NCI-H1694 treated with DMSO at 0.1 percent for 48 hours (cell line): ENCODE data around the gene NUMB.

Source experiments
- DNase-seq: peaks from one replicate; lab custom pipeline; 2025; lab: John Stamatoyannopoulos, UW

Gene NUMB

DNA sequence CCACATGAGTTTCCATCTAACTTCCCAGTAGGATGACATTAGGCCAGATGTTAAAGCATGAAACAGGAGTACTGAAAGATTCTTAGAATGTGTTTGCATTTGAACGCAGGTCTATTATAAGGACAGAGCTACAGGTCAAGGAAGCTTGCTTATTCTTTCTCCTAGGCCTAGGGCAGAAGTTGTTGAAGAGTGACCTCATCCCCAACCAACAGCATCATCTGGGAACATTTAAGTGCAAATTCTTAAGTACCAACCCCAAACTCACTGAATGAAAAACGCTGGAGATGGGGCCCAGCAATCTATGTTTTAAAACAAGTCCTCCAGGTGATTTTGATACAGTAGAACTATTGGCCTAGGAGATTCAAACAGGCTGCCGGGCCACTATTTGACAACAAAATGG lies 168.6 kb downstream of the NUMB start:
- no peak for DNase-seq

DNA sequence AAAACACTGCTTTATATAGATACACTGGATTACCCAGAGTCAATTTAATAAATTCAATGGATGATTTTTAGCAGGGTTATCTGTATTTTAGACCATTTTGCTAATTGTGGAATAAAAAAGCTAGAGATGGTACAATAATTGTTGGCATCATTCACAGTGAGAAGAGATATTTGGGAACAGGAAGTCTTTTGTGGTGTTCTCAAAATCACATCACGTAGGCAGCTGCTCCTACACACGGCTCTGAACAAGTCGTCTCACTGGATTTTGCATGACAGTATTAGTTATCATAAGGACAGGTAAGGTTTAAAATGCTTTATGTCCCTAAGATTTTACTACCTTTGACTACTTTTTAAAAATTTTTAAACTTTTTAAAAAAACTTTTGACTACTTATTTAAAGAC lies 169.0 kb downstream of the NUMB start:
- no peak for DNase-seq

DNA sequence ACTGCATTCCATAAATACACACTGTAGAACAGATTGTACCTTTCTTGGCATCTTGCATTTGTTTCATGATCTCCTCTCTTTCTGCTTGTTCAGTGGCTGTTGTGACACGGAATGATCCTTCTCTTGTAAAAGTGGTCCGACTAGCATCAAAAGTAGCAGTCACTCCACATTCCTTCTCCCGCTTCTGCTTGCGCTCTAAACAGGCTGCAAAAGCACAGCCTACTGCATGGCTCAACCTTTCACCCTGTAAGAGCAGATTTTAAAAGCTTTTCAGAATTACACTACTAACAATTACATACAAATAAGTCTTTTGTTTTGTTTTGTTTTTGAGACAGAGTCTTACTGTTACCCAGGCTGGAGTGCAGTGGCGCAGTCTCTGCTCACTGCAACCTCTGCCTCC lies 171.3 kb downstream of the NUMB start:
- DNase-seq = no peak

DNA sequence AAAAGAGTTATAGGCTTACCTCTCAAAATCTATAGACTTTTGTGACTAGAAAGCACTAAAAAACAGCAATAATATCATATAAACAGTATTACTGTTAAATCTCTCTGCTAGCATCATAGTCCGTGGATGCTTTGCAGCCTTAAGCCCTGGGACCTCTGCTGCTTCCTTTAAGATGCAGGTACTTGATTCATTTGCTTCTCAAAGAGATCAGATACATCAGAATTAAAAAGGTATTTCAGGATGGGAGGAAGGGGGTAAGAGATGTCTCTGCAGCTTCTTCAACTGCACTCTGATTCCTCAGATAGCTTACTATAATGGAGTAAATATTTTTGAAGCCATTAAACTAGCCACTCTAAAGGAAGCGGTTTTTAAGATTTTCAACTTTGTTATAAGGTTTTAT lies 171.7 kb downstream of the NUMB start:
- DNase-seq = no peak

DNA sequence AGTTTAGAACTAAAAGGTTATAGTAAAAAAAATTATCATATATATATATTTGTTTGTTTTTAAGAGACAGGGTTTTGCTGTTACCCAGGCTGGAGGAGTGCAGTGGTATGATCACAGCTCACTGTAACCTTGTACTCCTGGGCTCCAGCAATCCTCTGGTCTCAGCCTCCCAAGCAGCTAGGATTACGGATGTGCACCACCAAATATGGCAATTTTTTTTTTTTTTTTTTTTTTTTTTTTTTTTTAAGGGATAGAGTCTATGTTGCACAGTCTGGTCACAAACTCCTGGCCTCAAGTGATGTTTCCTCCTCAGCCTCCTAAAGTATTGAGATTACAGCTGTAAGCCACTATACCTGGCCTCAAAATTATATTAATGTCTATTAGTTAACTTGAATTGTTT lies 172.4 kb downstream of the NUMB start:
- no peak for DNase-seq

DNA sequence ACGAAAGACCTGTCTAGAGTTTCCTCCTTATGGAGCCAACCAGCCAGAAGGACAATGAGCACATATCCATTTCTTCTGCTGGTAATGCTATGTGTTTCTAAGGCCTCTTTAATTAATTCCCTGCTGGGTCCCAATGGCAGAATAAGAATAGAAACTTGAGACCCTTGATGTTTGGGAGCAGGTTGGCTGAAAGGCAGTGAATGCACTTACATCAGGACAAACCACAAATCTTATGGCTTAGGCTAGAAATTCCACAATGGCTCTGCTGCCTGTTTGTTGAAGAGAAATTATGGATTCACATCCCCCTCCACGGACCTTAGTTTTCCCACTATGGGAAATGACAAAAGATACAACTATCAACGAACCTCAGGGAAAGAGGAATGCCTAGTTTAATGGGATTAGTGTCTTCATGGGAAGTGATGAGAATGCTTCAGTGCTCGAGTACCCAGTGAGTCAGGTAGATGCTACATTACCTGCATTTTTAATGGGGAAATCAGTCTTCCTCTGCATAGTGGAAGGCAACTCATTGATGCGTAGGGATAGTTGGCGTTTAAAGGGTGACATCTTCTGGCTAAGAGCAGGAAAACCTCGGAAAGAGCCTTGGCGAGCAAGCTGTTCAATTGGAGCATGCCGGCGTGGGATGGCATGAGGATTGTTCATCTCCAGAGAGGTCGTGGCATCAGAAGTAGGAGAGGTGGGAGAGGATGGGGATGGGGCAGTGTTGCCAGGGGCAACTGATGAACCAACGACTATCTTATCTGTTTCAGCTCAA lies 174.6 kb downstream of the NUMB start:
- peak; percentile 91 for DNase-seq

DNA sequence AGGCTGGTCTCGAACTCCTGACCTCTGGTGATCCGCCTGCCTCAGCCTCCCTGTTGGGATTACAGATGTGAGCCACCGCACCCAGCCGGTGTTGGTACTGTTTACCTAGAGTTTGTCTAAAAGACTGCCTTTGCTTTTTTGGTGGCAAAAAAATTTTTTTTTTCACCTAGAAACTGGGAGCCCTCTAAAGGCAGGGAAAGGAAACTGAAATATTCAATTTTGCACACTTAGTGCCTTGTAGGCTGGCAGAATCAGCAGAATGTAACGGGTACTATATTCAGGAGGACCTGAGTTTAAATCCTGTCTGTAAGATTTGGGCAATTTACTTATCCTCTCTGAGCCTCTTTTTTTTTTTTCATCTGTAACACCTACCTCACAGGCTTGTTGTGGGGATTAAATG lies 177.4 kb downstream of the NUMB start:
- DNase-seq = peak; percentile 46

DNA sequence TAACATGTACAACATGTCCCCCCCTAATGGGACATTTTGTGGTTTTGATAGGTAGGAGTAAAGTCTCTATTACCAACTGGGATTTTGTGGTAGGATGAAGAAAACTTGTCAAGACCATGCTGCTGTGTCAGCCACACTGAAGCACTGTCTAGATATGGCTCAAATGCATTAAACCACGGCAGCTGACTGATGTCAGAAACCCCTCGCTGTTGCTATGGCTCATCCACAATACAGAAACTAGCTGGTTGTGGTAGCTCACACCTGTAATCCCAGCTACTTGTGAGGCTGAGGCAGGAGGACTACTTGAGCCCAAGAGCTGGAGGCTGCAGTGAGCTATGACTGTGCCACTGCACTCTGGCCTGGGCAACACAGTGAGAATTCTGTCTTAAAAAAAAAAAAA lies 181.0 kb downstream of the NUMB start:
- DNase-seq = no peak

DNA sequence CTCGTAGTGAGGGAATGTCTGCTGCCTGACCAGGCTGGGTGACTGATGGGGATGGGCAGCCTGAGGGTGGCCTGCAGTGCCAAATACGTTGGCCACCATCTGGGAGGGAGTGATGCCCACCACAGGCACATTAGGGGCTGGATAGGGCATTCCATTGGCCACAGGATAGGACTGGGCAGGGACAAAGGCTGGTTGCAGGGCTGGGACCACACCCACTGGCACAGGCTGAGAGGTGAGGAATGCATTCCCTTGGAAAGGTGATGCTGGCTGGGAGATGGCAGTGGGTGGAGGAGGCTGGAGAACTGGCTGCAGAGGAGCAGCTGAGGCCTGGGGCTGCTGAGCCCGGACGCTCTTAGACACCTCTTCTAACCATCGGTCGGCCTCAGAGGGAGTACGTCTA lies 181.5 kb downstream of the NUMB start:
- no peak for DNase-seq

DNA sequence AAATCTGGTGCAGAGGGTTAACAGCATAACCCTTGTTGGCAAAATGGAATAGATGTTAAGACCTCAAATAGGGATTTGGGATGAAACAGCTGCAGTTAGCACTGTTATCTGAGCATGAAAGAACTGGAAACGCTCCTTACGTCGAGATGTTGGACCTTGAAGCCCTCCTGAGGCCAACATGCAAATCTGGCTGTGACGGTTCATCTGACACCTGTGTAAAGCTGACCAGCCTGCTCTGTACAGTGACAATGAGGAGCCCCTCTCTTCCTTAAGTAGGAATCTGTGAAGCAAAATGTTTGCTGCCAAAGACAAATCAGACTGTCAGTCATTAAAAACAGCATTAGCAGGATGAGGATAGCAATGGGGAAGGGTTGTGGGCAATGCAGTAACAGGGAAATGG lies 184.5 kb downstream of the NUMB start:
- DNase-seq = no peak

DNA sequence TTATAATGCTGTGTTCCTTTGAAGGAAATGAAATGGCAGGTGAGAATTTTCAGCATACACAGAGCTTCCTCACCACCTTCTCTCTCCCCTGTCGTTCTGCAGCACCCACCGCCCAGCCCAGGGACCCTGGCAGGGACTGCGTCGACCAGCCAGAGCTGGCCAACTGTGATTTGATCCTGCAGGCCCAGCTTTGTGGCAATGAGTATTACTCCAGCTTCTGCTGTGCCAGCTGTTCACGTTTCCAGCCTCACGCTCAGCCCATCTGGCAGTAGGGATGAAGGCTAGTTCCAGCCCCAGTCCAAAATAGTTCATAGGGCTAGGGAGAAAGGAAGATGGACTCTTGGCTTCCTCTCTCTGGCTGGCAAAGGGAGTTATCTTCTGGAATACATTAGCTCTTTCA lies 186.0 kb downstream of the NUMB start:
- DNase-seq = peak; percentile 99

DNA sequence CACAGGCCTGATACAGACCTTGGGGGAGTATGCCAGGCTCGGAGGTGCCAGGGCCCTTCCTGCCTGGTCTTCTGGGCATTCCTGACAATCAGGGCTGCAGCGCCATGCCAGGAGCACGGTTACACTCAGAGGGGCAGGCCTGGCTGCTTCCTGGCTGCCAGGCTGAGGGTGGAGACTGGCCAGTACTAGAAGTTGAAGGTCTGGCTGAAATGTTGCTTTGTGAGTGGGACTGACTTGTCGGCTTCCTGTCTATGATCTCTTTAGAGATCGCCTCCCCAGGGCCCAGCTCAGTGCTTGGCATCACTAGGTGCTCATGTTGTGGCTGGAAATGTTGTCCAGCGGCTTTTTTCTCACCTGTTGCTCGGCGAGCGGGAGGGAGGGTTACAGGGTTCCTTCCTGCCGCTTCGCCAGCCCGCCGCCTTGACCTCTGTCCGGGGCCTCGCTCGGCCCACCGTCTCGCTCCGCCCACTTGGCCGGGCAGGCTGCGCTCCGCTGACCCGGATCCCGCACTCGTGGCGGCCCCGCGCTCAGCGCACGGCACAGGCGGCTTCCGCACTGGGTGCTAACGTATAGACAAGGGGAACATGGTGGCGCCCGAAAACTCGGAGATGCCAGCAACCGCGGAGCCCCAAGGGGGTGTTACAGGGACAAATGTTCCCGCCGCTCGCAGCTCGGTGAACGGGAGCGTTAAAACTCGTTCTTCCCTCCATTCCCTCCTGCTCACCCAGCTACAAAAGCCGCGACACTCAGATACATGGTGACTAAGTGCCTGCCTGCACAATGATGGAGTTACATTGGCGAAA lies 188.4 kb downstream of the NUMB start:
- DNase-seq = no peak

DNA sequence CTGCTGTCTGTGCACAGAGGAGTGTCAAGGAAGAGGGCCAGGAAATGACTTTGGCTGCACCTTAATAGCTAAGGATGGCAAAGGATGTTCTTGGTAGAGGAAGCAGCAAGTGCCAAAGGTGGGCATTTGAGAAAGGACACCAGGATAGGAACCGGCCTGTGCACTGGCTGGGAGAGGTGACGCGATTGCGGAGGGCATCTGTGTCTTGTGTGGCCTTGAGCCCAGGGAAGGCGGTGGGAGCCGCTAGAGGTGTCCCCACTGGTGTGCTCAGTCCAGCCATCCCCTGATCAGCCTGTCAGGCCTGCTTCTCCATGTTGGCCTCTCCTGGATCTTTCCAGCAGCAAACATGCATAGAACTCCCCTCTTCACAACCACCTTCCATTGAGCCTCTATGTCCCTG lies 190.9 kb downstream of the NUMB start:
- DNase-seq = no peak

DNA sequence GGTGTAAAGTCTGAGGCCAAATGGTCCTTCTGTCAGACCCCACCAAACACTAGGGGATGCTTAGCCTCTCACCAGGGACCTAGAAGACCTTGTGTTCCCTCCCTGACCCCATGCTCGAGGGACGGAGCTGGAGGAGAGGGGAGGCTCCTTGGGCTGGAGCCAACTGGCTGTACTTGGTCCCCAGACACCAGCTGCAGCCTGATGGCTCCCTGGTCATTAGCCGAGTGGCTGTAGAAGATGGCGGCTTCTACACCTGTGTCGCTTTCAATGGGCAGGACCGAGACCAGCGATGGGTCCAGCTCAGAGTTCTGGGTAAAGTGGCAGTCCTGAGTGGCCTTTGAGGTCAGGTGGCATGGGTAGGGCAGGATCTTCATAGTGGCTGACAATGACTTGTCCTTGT lies 192.0 kb downstream of the NUMB start:
- no peak for DNase-seq

DNA sequence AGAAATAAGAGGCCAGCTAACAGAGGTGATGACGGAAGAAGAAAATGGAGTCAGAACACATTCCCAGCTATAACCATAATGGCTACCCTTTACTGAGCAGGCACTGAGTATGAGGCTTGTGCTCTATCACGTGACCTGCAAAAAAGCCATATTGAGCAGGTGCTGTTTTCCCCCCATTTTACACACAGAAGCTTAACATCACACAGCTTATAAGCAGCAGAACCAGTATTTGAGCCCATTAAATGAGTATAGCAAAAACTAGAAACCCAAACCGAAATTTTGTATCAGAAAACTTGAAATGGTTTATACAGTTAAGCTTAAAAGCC lies 192.7 kb downstream of the NUMB start:
- DNase-seq = no peak

DNA sequence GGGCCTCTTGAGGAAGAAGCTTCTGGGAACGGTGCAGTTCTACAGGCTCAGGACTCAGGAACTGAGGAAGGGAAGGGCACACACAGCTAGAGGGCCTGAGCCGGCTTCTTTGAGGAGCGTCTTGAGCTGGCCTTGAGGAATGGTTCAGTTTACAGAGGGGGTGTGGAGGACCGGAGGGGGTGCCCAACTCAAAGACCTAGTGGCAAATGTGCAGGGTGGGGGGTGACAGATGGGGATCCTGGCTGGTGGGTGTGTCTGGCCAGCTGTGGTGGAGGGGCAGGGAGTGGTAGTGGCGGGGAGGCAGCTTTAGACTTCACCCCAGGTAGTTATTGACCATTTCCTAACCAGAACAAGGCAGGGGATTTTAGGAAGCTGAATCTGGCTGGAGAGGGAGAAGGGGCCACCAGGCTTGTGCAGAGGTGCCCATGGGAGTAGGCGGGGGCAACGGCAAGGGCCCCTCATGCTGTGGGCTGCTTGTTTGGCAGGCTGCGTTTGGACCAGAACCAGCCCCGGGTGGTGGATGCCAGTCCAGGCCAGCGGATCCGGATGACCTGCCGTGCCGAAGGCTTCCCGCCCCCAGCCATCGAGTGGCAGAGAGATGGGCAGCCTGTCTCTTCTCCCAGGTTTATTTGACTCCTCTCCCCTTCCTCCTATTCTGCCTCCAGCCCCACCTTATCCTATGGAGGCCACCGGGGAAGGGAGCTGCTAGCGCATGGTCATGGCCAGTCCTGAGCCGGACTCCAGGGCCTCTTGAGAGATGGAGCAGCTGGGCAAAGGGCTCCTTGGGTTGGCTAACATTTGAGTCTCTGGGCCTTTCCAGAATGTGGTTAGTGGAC lies 193.2 kb downstream of the NUMB start:
- DNase-seq = no peak

DNA sequence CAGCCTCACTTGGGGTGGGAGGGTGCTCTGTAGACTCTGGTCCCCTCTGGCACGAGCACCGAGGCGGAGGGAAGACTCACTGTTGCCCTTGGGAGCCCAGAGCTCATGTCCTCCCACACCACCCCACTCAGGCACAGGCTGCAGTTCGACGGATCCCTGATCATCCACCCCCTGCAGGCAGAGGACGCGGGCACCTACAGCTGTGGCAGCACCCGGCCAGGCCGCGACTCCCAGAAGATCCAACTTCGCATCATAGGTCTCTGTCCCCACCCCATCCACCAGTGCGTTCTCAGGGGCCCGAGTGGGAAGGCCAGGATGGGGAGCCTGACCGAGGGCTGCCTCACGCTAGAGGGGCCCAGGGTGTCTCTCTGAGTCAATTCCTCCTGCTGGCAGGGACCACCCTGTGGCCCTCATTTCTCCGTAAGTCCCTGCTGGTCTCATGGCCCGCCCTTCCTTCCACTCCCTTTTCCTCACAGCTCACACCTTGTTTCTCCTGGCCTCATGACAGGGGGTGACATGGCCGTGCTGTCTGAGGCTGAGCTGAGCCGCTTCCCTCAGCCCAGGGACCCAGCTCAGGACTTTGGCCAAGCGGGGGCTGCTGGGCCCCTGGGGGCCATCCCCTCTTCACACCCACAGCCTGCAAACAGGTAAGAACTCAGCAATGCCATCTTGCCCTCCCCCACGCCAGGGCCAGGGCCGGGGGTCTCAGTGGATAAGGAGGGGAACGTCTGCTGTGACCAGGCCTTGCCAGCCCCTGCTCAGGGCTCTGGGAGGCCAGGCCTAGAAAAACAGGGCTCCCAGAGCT lies 194.1 kb downstream of the NUMB start:
- DNase-seq = no peak

DNA sequence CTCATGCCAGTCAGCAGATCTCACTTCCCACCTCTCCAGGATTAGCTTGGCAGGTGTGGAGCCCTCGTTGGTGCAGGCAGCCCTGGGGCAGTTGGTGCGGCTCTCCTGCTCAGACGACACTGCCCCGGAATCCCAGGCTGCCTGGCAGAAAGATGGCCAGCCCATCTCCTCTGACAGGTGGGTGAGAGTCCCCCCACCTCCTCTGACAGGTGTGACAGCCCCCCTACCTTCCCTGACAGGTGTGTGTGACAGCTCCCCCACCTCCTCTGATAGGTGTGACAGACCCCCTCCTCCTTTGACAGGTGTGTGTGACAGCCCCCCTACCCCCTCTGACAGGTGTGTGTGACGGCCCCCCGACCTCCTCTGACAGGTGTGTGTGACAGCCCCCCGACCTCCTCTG lies 194.7 kb downstream of the NUMB start:
- no peak for DNase-seq

DNA sequence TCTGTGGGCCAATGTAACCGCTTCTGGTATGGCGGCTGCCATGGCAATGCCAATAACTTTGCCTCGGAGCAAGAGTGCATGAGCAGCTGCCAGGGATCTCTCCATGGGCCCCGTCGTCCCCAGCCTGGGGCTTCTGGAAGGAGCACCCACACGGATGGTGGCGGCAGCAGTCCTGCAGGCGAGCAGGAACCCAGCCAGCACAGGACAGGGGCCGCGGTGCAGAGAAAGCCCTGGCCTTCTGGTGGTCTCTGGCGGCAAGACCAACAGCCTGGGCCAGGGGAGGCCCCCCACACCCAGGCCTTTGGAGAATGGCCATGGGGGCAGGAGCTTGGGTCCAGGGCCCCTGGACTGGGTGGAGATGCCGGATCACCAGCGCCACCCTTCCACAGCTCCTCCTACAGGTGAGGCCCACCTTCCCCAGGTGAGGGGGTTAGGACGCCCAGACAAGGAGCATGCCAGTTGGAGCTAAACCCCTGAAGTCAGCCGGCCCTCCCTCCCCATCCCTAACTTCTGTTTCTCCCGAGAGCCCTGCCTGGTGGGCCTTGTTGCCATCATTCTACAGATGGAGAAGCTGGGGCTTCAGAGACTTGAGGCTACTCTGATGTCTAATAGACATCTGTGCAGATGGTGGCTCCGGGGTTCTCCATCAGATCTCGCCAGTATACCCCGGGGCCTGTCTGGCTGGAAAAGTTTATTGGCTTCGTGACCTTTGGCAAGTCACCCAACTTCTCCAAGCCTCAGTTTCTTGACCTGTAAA lies 195.7 kb downstream of the NUMB start:
- DNase-seq = no peak

DNA sequence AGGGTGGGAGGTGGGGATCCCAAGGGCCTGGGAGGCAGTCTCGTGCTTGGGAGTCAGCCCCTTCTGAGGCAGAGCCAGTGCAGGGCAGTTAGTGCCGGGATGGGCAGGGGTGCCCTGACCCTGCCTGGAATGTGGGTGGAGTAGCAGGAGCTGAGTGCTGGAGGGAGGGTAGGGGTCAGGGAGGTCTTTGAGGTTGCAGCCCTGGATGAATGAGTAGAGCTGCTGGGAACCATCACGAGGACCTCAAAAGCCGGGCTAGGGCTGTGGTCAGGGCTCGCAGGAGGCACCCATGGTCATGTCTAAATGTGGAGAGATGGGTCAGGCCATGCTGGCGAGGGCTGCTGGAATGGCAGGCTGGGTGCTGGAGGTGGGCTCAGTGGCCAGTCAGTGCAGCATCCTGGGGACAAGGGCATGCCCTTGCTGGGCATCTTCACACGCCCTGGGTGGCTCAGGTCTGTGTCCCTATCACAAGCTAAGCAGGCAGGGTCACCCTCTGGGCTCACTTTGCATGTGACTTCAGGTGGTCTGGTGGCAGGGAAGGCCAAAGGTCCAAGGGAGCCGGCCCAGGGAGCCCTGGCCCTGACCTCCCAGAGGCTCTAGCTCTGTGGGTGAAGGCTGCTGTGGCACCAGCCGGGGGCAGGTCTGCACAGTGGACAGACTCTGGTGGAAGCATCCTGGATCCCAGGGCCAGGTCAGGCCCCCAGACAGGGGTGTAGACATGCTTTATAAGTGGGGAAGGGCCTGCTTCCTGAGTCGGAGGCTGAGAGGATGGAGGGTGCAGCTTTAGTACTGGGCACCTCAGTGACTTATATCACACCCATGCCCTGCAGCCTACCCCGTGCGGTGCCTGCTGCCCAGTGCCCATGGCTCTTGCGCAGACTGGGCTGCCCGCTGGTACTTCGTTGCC lies 196.6 kb downstream of the NUMB start:
- DNase-seq = no peak
